ENCODE data around the gene HOXA13. TPM values are rescaled to one million over a fixed set of nuclear protein-coding genes. Genes with fewer than 3 reads are reported as not detected.

The HOXA13 gene
- total RNA-seq, 2 donors from 2014 or later: 0.14 TPM; not detected in 1

GRCh38 chr7:27162561-27163287 is 37.2 kb downstream of the HOXA13 start:
- H3K4me1 ChIP-seq (ENCODE audit: control insufficient read depth in 1 of 2, low read depth in 2 of 2): peaks cover 10 to 28% of the 10 kb centered on the region in 2 donors
- peaks cover 9% of the 10 kb centered on the region for H3K27me3 ChIP-seq (replicated peaks; ENCODE audit: insufficient read depth)
- H3K27ac ChIP-seq: no peak overlapping the region
- ATAC-seq (ENCODE audit: insufficient number of reproducible peaks, low FRiP score, low read depth): no peak
- TF ChIP-seq, protein P1, sequence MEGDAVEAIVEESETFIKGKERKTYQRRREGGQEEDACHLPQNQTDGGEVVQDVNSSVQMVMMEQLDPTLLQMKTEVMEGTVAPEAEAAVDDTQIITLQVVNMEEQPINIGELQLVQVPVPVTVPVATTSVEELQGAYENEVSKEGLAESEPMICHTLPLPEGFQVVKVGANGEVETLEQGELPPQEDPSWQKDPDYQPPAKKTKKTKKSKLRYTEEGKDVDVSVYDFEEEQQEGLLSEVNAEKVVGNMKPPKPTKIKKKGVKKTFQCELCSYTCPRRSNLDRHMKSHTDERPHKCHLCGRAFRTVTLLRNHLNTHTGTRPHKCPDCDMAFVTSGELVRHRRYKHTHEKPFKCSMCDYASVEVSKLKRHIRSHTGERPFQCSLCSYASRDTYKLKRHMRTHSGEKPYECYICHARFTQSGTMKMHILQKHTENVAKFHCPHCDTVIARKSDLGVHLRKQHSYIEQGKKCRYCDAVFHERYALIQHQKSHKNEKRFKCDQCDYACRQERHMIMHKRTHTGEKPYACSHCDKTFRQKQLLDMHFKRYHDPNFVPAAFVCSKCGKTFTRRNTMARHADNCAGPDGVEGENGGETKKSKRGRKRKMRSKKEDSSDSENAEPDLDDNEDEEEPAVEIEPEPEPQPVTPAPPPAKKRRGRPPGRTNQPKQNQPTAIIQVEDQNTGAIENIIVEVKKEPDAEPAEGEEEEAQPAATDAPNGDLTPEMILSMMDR (IDR thresholded peaks at IDR 0.05): no peak
- H3K9me3 ChIP-seq: no peaks in the 10 kb centered on the region
- H3K36me3 ChIP-seq: no peaks in the 10 kb centered on the region
- DNase-seq (ENCODE audit: low spot score): no peak
- no peak overlapping the region for H3K4me3 ChIP-seq

DNA sequence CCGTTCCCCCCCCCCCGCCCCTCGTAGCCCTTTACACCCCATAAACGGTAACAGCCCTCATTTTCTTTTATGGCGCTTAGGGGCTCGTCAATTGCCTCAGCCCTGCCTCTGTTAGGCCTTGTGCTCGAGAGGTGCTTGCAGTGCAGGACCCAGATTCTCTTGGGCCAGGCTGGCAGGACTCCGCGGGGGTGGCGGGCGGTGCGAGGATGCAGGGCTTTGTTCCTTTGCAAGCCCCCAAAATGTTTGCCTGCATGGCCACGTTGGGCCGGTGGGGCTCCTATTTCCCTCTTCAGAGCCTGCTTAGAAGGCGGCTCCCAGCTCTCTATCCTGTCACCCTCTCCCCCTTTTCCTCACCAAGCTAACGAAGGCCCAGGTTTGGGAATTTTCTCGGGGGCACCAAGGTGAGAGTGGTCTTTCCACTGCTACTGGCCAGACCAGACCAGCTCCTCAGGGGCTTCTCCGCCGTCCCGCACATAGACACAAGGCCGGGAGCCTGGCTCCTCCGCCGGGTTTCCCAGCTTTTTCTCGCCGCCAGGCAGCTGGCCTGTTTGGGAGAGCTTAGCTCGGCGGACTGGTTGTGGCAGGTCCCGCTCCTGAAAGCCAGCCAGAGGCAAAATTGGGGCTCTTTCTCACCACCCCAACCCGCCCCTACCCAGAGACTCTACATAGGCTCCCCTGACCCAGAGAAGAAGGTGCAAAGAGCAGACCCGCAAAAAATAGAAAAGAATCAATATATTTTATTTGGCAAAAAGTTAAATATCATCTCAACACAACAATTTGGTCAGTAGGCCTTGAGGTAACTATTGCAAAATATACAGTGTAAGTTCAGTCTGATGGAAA is 38.0 kb downstream of the HOXA13 start:
- H3K4me3 ChIP-seq: no peak overlapping the region
- DNase-seq (ENCODE audit: low spot score): no peak
- peaks cover 10 to 28% of the 10 kb centered on the region in 2 donors for H3K4me1 ChIP-seq (ENCODE audit: control insufficient read depth in 1 of 2, low read depth in 2 of 2)
- H3K36me3 ChIP-seq: no peaks in the 10 kb centered on the region
- H3K9me3 ChIP-seq: no peaks in the 10 kb centered on the region
- no peak overlapping the region for H3K27ac ChIP-seq
- TF ChIP-seq, protein P1 (IDR thresholded peaks at IDR 0.05): no peak
- no peak for ATAC-seq (ENCODE audit: insufficient number of reproducible peaks, low FRiP score, low read depth)
- H3K27me3 ChIP-seq (replicated peaks; ENCODE audit: insufficient read depth): peaks cover 9% of the 10 kb centered on the region

- peaks cover 10 to 24% of the 10 kb centered on the region in 2 donors for H3K4me1 ChIP-seq (ENCODE audit: control insufficient read depth in 1 of 2, low read depth in 2 of 2)
- DNase-seq (ENCODE audit: low spot score) (no peak), ATAC-seq (ENCODE audit: insufficient number of reproducible peaks, low FRiP score, low read depth) (no peak)
- TF ChIP-seq, protein P1 (IDR thresholded peaks at IDR 0.05): no peak
- no peaks in the 10 kb centered on the region for H3K36me3 ChIP-seq
- H3K27me3 ChIP-seq (replicated peaks; ENCODE audit: insufficient read depth): peaks cover 9% of the 10 kb centered on the region
- H3K9me3 ChIP-seq: no peaks in the 10 kb centered on the region
- H3K4me3 ChIP-seq: peak overlapping the region; percentile 78
- H3K27ac ChIP-seq: no peak overlapping the region
These were observed 38.6 kb downstream of the HOXA13 start for GRCh38 chr7:27161214-27161720.

DNA sequence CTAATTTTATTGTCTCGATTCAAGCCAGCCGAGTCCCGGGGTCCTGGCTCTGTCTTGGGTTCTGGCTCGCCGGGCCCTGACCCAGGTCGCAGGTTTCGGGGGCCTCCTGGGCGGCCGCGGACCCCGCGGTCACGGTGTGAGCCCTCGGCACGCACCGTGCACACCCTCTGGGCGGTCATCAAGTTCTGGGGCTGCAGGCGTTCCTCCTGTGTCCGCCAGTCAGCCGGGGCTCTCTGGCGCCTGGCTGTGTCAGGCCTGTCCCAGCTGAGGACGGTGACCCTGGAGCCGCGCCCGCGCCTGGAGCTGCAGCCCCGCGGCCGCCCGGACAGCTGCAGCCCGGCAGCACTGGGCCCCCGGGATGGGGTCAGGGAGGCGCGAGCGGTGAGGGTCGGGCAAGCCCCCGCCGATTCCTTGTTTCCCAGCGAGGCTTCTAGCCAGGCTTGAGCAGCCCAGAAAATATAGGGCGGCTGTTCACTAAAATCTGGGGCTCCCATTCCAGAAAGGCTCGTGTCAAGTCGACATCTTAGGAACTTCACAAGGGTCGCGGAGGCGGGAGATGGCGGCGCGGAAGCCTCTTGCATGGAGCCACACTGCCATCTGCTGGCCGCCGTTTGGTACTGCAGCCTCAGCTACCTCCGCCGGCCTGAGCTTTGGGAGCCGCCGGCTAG is 39.2 kb downstream of the HOXA13 start:
- DNase-seq (ENCODE audit: low spot score): peak; percentile 54
- TF ChIP-seq, protein P1 (IDR thresholded peaks at IDR 0.05): no peak
- ATAC-seq (ENCODE audit: insufficient number of reproducible peaks, low FRiP score, low read depth): peak; percentile 7
- Histone ChIP-seq H3K27ac (no peak overlapping the region), H3K4me3 (peak overlapping the region; percentile 78), H3K36me3 (no peaks in the 10 kb centered on the region), H3K27me3 (replicated peaks; ENCODE audit: insufficient read depth) (peaks cover 4% of the 10 kb centered on the region), H3K9me3 (no peaks in the 10 kb centered on the region), H3K4me1 (ENCODE audit: control insufficient read depth in 1 of 2, low read depth in 2 of 2) (peaks cover 11 to 26% of the 10 kb centered on the region in 2 donors)

All from thoracic aorta (tissue), 2 donors.